ENCODE measurements around the gene RASL12.

Gene RASL12

DNA sequence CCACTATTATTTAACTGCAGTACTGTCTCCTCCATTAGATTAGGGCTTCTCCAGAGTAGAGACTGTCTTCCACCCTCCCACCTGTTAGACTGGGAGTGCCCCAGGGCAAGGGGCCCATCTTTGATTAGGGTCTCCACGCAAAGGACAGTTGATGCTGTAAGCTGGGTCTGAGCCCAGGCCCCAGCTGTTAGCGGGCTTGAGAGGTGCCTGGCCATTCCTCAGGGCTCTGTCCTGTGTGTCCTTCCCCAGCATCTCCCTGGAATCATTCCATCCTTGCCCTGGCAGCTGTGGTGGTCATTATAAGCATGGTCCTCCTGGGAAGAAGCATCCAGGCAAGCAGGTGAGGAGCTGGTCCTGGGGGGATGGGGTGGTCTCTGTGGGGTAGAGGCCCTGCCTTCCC, 16.5 kb downstream of the RASL12 start:
- peaks cover 41% of the 10 kb centered on the region for H3K4me1 ChIP-seq (ENCODE audit: insufficient read depth, low read length, poor library complexity, severe bottlenecking)
- H3F3A ChIP-seq (ENCODE audit: low read depth), result peaks cover 4% of the 10 kb centered on the region; the same call in 1 of the 2 replicates
- no peaks in the 10 kb centered on the region for H3K9me2 ChIP-seq (replicated peaks; ENCODE audit: low read depth, low read length)
- no peak overlapping the region for H3K4me3 ChIP-seq (ENCODE audit: low read length, poor library complexity, severe bottlenecking)
- H2AFZ ChIP-seq (ENCODE audit: low read length), result no peak overlapping the region
- no peak overlapping the region for H3K4me2 ChIP-seq (ENCODE audit: low read depth, low read length, poor library complexity, severe bottlenecking)
- no peaks in the 10 kb centered on the region for H3K27me3 ChIP-seq (ENCODE audit: insufficient read depth, low read length, poor library complexity, severe bottlenecking)
- H3K79me2 ChIP-seq (ENCODE audit: insufficient read depth, low read length), result no peaks in the 10 kb centered on the region
- H3K36me3 ChIP-seq (ENCODE audit: insufficient read depth, low read length), result no peaks in the 10 kb centered on the region
- H4K20me1 ChIP-seq (ENCODE audit: insufficient read depth, low read length, poor library complexity, severe bottlenecking), result no peaks in the 10 kb centered on the region
- no peak for TF ChIP-seq CTCF (conservative IDR thresholded peaks at IDR 0.05; ENCODE audit: low read length)
- no peak for TF ChIP-seq EZH2phosphoT487 (IDR thresholded peaks at IDR 0.05; ENCODE audit: borderline replicate concordance)
- no peak overlapping the region for H3K9ac ChIP-seq (ENCODE audit: low read depth, low read length, poor library complexity, severe bottlenecking)
- no peaks in the 10 kb centered on the region for H3K9me3 ChIP-seq (ENCODE audit: insufficient read depth, low read depth, low read length)

- Histone ChIP-seq H3K4me2 (ENCODE audit: low read depth, low read length, poor library complexity, severe bottlenecking) (peak overlapping the region; percentile 8), H3K27me3 (ENCODE audit: insufficient read depth, low read length, poor library complexity, severe bottlenecking) (no peaks in the 10 kb centered on the region), H3K9me2 (replicated peaks; ENCODE audit: low read depth, low read length) (no peaks in the 10 kb centered on the region), H3K9ac (ENCODE audit: low read depth, low read length, poor library complexity, severe bottlenecking) (no peak overlapping the region), H2AFZ (ENCODE audit: low read length) (no peak overlapping the region), H3K36me3 (ENCODE audit: insufficient read depth, low read length) (no peaks in the 10 kb centered on the region), H3F3A (ENCODE audit: low read depth) (no peaks in the 10 kb centered on the region; the same call in 1 of the 2 replicates), H3K79me2 (ENCODE audit: insufficient read depth, low read length) (no peaks in the 10 kb centered on the region), H4K20me1 (ENCODE audit: insufficient read depth, low read length, poor library complexity, severe bottlenecking) (no peaks in the 10 kb centered on the region), H3K4me3 (ENCODE audit: low read length, poor library complexity, severe bottlenecking) (no peak overlapping the region), H3K9me3 (ENCODE audit: insufficient read depth, low read depth, low read length) (no peaks in the 10 kb centered on the region), H3K4me1 (ENCODE audit: insufficient read depth, low read length, poor library complexity, severe bottlenecking) (peaks cover 31% of the 10 kb centered on the region)
- TF ChIP-seq CTCF (conservative IDR thresholded peaks at IDR 0.05; ENCODE audit: low read length), result no peak
- TF ChIP-seq EZH2phosphoT487 (IDR thresholded peaks at IDR 0.05; ENCODE audit: borderline replicate concordance), result no peak
Observed at GRCh38 chr15:65050270-65050669, 17.5 kb downstream of the RASL12 start.

- Histone ChIP-seq H3K4me2 (ENCODE audit: low read depth, low read length, poor library complexity, severe bottlenecking) (peak overlapping the region; percentile 54), H3K9ac (ENCODE audit: low read depth, low read length, poor library complexity, severe bottlenecking) (no peak overlapping the region), H3K9me3 (ENCODE audit: insufficient read depth, low read depth, low read length) (no peaks in the 10 kb centered on the region), H3K27me3 (ENCODE audit: insufficient read depth, low read length, poor library complexity, severe bottlenecking) (no peaks in the 10 kb centered on the region), H3F3A (ENCODE audit: low read depth) (no peaks in the 10 kb centered on the region; the same call in 1 of the 2 replicates), H3K4me1 (ENCODE audit: insufficient read depth, low read length, poor library complexity, severe bottlenecking) (peaks cover 22% of the 10 kb centered on the region), H4K20me1 (ENCODE audit: insufficient read depth, low read length, poor library complexity, severe bottlenecking) (no peaks in the 10 kb centered on the region), H2AFZ (ENCODE audit: low read length) (no peak overlapping the region), H3K4me3 (ENCODE audit: low read length, poor library complexity, severe bottlenecking) (peak overlapping the region; percentile 25), H3K36me3 (ENCODE audit: insufficient read depth, low read length) (no peaks in the 10 kb centered on the region), H3K79me2 (ENCODE audit: insufficient read depth, low read length) (no peaks in the 10 kb centered on the region), H3K9me2 (replicated peaks; ENCODE audit: low read depth, low read length) (no peaks in the 10 kb centered on the region)
- TF ChIP-seq EZH2phosphoT487 (IDR thresholded peaks at IDR 0.05; ENCODE audit: borderline replicate concordance), result no peak
- no peak for TF ChIP-seq CTCF (conservative IDR thresholded peaks at IDR 0.05; ENCODE audit: low read length)
Observed at GRCh38 chr15:65049418-65049840, 18.4 kb downstream of the RASL12 start.

Measured in Loucy (cell line).